K562 (cell line): ENCODE data around the gene SYPL2. TPM values are rescaled to one million over a fixed set of nuclear protein-coding genes. Genes with fewer than 3 reads are reported as not detected.

Source experiments
- DIDO1 ChIP-seq: fragments of 450-650 bp; IDR thresholded peaks from 2 replicates; pipeline ENCODE4 v1.6.1; 2016; ENCODE audit warnings: low read depth, missing biosample characterization, missing genetic modification characterization
- EHMT2 ChIP-seq: fragments of 450-650 bp; IDR thresholded peaks from 2 replicates; pipeline ENCODE4 v1.6.1; 2018; ENCODE audit warnings: antibody characterized with exemption
- ELF1 ChIP-seq: fragments of 200-800 bp; sonication (Bioruptor generic); IDR thresholded peaks from 2 replicates; pipeline ENCODE4 v1.6.1; 2016; ENCODE audit warnings: missing genetic modification characterization, missing compliant biosample characterization
- HIVEP1 ChIP-seq: fragments of 250-450 bp; sonication (Bioruptor Pico); IDR thresholded peaks from 2 replicates; pipeline ENCODE4 v1.4.0; 2020; ENCODE audit warnings: mild to moderate bottlenecking
- KDM2B ChIP-seq: fragments of 250-450 bp; sonication (Bioruptor Pico); IDR thresholded peaks from 2 replicates; pipeline ENCODE4 v1.8.0; 2021; ENCODE audit warnings: mild to moderate bottlenecking, moderate library complexity
- KDM4B ChIP-seq, 2 experiments: fragments of 450-650 bp in 1 of 2; sonication (generic) in 1 of 2; IDR thresholded peaks; 2 replicates each; pipeline ENCODE4 v1.6.1; 2016 to 2017; ENCODE audit warnings: borderline replicate concordance in 2 of 2, antibody characterized with exemption in 1 of 2, low read depth in 1 of 2, mild to moderate bottlenecking in 1 of 2
- KLF1 ChIP-seq: fragments of 450-650 bp; IDR thresholded peaks from 2 replicates; pipeline ENCODE4 v1.6.1; 2016; ENCODE audit warnings: missing genetic modification characterization, missing compliant biosample characterization
- L3MBTL2 ChIP-seq: fragments of 450-650 bp; IDR thresholded peaks from 2 replicates; pipeline ENCODE4 v1.6.1; 2016; ENCODE audit warnings: mild to moderate bottlenecking, moderate library complexity
- MXD1 ChIP-seq: fragments of 250-450 bp; sonication (Bioruptor Pico); IDR thresholded peaks from 2 replicates; pipeline ENCODE4 v1.8.0; 2021; ENCODE audit warnings: borderline replicate concordance, mild to moderate bottlenecking, moderate library complexity; ENCODE audit not compliant: poor library complexity, severe bottlenecking
- PHTF2 ChIP-seq: fragments of 250-450 bp; sonication (Bioruptor Pico); IDR thresholded peaks from 2 replicates; pipeline ENCODE4 v1.5.0; 2021; ENCODE audit warnings: mild to moderate bottlenecking
- PRMT5 ChIP-seq: sonication (generic); formaldehyde crosslinking; IDR thresholded peaks from 2 replicates; pipeline ENCODE4 v1.5.0; 2020; ENCODE audit warnings: missing genetic modification reagents
- PTBP1 ChIP-seq: fragments of 200-400 bp; formaldehyde crosslinking; IDR thresholded peaks from 2 replicates; pipeline ENCODE4 v1.6.1; 2017; ENCODE audit warnings: low read depth, low read length
- SREBF2 ChIP-seq: sonication (generic); formaldehyde crosslinking; IDR thresholded peaks from 2 replicates; pipeline ENCODE4 v1.4.0; 2020; ENCODE audit warnings: mild to moderate bottlenecking, missing genetic modification reagents
- TSC22D4 ChIP-seq: fragments of 450-650 bp; IDR thresholded peaks from 2 replicates; pipeline ENCODE4 v1.6.1; 2016; ENCODE audit warnings: missing genetic modification characterization, missing biosample characterization, control low read depth
- U2AF2 ChIP-seq: fragments of 200-400 bp; formaldehyde crosslinking; optimal IDR thresholded peaks from 2 replicates; pipeline ENCODE3; 2017; ENCODE audit warnings: low read depth, mild to moderate bottlenecking, low read length
- ZBTB1 ChIP-seq: sonication (generic); formaldehyde crosslinking; IDR thresholded peaks from 2 replicates; pipeline ENCODE4 v1.8.1; 2023; ENCODE audit warnings: missing genetic modification reagents, low read depth, mild to moderate bottlenecking, borderline replicate concordance
- ZC3H8 ChIP-seq: fragments of 450-650 bp; IDR thresholded peaks from 2 replicates; pipeline ENCODE4 v1.6.1; 2017
- ZNF197 ChIP-seq: fragments of 200-800 bp; sonication (Bioruptor generic); IDR thresholded peaks from 2 replicates; pipeline ENCODE4 v1.6.1; 2016; ENCODE audit warnings: low read depth, missing genetic modification characterization, missing compliant biosample characterization
- ZNF274 ChIP-seq: IDR thresholded peaks from 2 replicates; pipeline ENCODE4 v1.6.1; 2011; ENCODE audit warnings: low read depth, mild to moderate bottlenecking, low read length, moderate library complexity, borderline replicate concordance
- ZNF280A ChIP-seq: fragments of 450-650 bp; IDR thresholded peaks from 2 replicates; pipeline ENCODE4 v1.6.1; 2018; ENCODE audit warnings: mild to moderate bottlenecking, low read depth; ENCODE audit not compliant: partially characterized antibody
- ZNF41 ChIP-seq: fragments of 250-450 bp; sonication (Bioruptor Pico); conservative IDR thresholded peaks from 2 replicates; pipeline ENCODE4 v1.4.0; 2020; ENCODE audit warnings: mild to moderate bottlenecking
- ZNF431 ChIP-seq: sonication (generic); formaldehyde crosslinking; IDR thresholded peaks from 2 replicates; pipeline ENCODE4 v1.8.0; 2022; ENCODE audit warnings: mild to moderate bottlenecking, missing genetic modification reagents
- polyA plus RNA-seq, 8 experiments: library from polyadenylated mRNA; depleted of rRNA in 4 of 8; stranded (reverse) in 5 of 8; unstranded in 3 of 8; fragments of >200 nt; fragmentation: Nextera tagmentation in 2 of 8; fragmentation: Illumina TruSeq in 1 of 8; extraction: Ambion mirVana in 2 of 8; extraction: Trizol in 1 of 8; gene quantifications; 2 replicates each; pipeline versions ENCODE4 v1.2.1 to v1.2.3, GENCODE V29; 2011 to 2014; ENCODE audit warnings: inconsistent platforms in 1 of 8, missing spikeins in 1 of 8
- total RNA-seq, 7 experiments: library from RNA; depleted of rRNA in 6 of 7; stranded (reverse); fragments of >200 nt in 6 of 7; fragmentation: Illumina TruSeq in 2 of 7; extraction: Trizol in 2 of 7; gene quantifications; 2 replicates each; pipeline versions ENCODE4 v1.2.1 to v1.2.3, GENCODE V29; 2011 to 2021; ENCODE audit warnings: low replicate concordance in 1 of 7
- TF ChIP-seq, protein P1 (sequence below), 2 experiments: fragments of 450-650 bp; IDR thresholded peaks; 2 replicates each; pipeline ENCODE4 v1.6.1; 2018; ENCODE audit warnings: mild to moderate bottlenecking in 2 of 2, low read depth in 1 of 2; ENCODE audit not compliant: partially characterized antibody in 2 of 2

Gene SYPL2
- total and polyA plus RNA-seq, 9 of the 15 experiments (the other 6 are each of a cell fraction or from before 2014, with no cell fraction given) = 0.03 to 0.20 (median 0.07) TPM; not detected in 2

- TF ChIP-seq PRMT5 (CRISPR knock-in tag) = no peak
- peak; percentile 36 for TF ChIP-seq MXD1 (CRISPR knock-in tag)
- no peak for TF ChIP-seq PTBP1
- no peak for TF ChIP-seq ZC3H8
- TF ChIP-seq DIDO1 (tag) = peak; percentile 18; the same call in 1 of the 2 replicates
- no peak for TF ChIP-seq ZNF197
- TF ChIP-seq SREBF2 = no peak
- TF ChIP-seq ZNF431 (CRISPR knock-in tag) = 0 out of 2 replicates have a peak, but pooled peaks have one; percentile 17
- TF ChIP-seq PHTF2 = no peak
- TF ChIP-seq ZBTB1 = no peak; the same call in 1 of the 2 replicates
- TF ChIP-seq EHMT2 = no peak
- peak; percentile 95 for TF ChIP-seq L3MBTL2
- no peak for TF ChIP-seq ZNF41 (CRISPR knock-in tag)
- TF ChIP-seq ZNF280A = no peak
- no peak for TF ChIP-seq ZNF274
- TF ChIP-seq ELF1 (tag) = peak; percentile 93
- TF ChIP-seq HIVEP1 (CRISPR knock-in tag) = no peak
- TF ChIP-seq KLF1 = no peak
- TF ChIP-seq, protein P1, sequence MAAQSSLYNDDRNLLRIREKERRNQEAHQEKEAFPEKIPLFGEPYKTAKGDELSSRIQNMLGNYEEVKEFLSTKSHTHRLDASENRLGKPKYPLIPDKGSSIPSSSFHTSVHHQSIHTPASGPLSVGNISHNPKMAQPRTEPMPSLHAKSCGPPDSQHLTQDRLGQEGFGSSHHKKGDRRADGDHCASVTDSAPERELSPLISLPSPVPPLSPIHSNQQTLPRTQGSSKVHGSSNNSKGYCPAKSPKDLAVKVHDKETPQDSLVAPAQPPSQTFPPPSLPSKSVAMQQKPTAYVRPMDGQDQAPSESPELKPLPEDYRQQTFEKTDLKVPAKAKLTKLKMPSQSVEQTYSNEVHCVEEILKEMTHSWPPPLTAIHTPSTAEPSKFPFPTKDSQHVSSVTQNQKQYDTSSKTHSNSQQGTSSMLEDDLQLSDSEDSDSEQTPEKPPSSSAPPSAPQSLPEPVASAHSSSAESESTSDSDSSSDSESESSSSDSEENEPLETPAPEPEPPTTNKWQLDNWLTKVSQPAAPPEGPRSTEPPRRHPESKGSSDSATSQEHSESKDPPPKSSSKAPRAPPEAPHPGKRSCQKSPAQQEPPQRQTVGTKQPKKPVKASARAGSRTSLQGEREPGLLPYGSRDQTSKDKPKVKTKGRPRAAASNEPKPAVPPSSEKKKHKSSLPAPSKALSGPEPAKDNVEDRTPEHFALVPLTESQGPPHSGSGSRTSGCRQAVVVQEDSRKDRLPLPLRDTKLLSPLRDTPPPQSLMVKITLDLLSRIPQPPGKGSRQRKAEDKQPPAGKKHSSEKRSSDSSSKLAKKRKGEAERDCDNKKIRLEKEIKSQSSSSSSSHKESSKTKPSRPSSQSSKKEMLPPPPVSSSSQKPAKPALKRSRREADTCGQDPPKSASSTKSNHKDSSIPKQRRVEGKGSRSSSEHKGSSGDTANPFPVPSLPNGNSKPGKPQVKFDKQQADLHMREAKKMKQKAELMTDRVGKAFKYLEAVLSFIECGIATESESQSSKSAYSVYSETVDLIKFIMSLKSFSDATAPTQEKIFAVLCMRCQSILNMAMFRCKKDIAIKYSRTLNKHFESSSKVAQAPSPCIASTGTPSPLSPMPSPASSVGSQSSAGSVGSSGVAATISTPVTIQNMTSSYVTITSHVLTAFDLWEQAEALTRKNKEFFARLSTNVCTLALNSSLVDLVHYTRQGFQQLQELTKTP (IDR thresholded peaks at IDR 0.05; ENCODE audit: low read depth in 1 of 2, partially characterized antibody in 2 of 2) = peak in 1 of 2 experiments; percentile 13
- no peak for TF ChIP-seq KDM4B (IDR thresholded peaks at IDR 0.05; ENCODE audit: borderline replicate concordance in 2 of 2, low read depth in 1 of 2)
- TF ChIP-seq KDM2B = no peak
- no peak for TF ChIP-seq U2AF2
- no peak for TF ChIP-seq TSC22D4
Observed at GRCh38 chr1:109426281-109427170, 39.8 kb upstream of the SYPL2 start, which contains the start of gene PSMA5 (continued).
